ENCODE measurements around the gene TVP23C.
"Not testable (repeated sequence)": the region's sequence is repeated elsewhere in the genome, so short reads cannot be mapped to it uniquely, and the experiment has no call there.

Gene TVP23C

DNA sequence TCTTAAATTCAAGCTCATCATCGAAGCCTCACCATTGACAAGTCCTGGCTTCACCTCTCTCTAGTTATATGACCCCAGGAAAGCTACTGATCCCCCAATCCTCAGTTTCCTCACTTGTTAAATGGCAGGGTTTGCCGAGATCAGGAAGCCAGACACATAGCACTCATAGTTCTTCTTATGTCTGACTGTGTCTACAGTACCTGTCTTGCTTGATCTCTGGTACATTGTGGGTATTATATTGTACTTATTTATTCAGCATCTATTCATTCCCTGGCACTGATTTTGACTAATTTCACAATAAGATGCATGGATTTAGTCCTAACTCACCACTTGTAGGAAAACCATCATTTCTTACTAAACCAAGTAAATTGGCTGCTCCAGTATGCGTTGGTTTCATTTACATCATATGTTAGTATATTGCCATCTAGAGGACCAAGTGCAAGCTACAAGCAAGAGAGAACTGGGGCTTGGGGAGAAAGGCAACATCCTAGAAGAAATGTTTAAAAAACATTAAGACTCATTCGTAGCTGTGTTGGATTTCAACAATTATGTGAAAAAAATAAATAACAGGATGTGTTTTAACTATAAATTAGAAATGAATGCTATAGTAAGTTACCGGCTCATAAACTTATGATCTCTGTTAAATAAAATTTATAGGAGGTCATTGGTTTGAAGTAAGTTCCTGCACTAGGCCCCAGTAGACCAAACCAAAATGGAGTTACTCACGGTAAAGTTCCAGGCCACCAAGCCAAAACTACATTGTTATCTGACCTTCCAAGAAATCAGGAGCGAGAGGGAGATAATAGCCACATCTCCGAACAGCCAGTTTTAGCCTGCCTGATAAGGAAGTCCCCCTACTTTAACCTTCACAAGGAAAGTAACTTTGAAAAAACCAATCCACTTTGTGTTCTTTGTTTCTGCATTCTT is 36.7 kb downstream of the TVP23C start:
- DNase-seq (ENCODE audit: low read depth), result not testable (repeated sequence)

DNA sequence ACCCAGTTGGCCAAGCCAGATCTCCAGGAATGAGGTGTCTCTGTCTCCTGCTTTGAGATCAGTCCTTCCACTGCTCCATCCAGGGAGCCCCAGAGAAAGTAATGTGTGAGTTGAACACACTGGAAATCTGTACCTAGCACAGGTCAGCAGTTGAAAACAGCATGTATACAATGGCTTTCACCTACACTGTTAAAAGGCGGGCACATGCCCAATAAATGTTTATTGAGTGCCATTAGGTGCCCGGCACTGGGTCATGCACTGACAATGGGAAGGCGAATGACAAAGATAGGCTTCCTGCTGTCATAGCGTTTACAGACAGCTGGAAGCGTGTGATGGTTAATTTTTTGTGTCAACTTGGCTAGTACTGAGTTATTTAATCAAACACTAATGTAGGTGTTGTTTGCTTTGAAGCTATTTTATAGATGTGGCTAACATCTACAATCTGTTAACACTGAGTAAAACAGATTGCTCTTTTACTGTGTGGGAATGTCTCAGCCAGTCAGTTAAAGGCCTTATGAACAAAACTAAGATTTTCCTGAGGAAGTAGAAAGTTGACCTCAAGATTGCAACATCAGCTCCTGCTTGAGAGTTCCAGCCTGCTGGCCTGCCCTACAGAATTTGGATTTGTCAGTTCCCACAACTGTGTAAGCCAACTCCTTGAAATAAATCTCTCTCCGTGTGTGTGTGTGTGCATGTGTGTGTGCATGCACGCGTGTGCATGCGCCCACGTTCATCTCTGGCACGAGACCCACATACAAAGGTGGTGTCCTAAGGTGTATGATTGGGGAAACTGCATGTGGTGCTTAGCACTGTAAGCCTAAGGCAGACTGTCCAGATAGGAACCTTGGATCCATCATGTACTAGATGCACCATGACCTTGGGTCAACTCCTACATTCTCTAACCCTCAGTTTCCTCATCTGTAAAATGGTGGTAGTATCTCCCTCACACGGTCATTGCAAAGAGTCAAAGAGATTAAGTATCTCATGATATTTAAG is 38.0 kb downstream of the TVP23C start:
- DNase-seq (ENCODE audit: low read depth), result not testable (repeated sequence)

GRCh38 chr17:15516150-15516549 is 47.1 kb downstream of the TVP23C start:
- DNase-seq (ENCODE audit: low read depth), result no peak

GRCh38 chr17:15514469-15514868 is 48.8 kb downstream of the TVP23C start:
- DNase-seq (ENCODE audit: low read depth), result no peak

DNA sequence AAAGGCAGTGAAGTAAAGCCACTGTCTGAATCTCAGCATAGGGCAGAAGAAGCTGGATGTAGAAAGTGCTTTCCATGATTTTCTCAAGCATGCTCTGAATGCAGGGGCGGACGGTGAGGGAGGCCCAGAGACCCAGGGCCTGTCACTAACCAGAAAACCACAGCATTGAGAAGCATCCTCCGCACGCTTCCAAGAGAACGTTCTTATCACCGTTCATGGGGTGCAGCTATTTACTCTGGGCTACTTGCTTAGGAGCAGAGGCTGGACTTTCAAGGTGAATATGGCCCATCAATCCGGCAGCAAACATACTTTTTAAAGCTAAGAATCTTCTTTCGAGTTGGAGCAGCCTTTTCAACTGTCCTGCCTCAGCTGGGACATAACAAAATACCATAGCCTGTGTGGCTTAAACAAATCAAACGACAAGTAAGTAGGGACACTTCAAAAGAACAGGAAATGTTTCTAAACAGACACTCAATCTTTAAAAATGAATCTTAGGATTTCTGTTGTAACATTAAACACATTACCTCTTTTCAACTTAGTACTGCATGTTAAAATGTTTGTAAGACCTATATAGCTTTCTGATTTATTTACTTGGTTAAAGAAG is 49.3 kb downstream of the TVP23C start:
- no peak for DNase-seq (ENCODE audit: low read depth)

GRCh38 chr17:15513058-15513791 is 50.1 kb downstream of the TVP23C start:
- no peak for DNase-seq (ENCODE audit: low read depth)

GRCh38 chr17:15512071-15512709 is 51.1 kb downstream of the TVP23C start:
- DNase-seq (ENCODE audit: low read depth), result no peak

- DNase-seq (ENCODE audit: low read depth), result no peak
Observed at GRCh38 chr17:15511142-15511541, 52.1 kb downstream of the TVP23C start.

GRCh38 chr17:15510361-15510760 is 52.9 kb downstream of the TVP23C start:
- DNase-seq (ENCODE audit: low read depth), result no peak

DNA sequence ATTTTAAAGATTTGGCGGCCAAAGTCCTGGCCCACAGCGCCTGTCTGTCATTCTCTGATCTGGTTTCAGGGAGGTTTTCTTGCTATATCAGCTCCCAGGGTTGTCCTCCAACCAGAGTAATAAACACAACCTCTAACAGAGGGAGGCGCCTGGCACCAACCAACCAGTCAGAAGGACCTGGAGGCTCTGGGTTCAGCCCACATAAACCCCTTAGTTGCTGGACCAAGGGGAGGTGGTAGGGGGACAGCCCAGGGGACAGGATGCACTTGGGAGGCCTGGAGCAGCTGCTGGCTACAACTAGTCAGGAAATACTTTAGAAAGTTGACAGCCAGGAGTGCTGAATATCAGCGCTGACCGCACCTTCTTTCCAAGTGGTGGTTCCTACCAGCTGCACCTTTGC is 54.2 kb downstream of the TVP23C start:
- no peak for DNase-seq (ENCODE audit: low read depth)

GRCh38 chr17:15508466-15508865 is 54.8 kb downstream of the TVP23C start:
- no peak for DNase-seq (ENCODE audit: low read depth)

DNA sequence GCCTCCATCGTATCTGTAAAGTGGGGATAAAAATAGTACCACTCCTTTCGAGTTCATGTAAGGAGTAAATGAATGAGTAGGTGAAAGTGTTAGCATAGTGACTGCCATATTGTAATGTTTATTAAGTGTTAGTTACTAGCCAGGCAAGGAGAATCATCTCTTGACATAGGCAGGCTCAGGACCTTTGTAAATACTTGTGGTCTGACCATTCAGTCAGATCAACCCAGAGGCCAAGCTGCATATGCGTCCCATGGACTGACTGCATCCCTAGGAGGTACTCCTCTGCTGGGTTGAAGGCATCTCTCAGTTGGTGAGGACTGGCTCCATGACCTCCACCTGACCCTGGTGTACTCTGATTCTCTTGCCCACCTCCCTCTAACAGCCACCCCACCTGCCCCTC is 55.4 kb downstream of the TVP23C start:
- DNase-seq (ENCODE audit: low read depth), result no peak

DNA sequence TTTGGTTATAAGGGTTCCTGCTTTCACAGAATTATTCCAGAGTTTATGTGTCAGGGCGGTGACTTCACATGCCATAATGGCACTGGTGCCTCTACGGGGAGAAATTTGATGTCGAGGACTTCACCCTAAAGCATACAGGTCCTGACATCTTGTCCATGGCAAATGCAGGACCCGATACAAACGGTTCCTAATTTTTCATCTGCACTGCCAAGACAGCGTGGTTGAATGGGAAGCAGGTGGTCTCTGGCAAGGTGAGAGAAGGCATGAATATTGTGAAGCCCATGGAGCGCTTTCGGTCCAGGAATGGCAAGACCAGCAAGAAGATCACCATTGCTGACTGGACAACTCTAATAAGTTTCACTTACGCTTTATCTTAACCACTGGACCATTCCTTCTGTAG is 56.3 kb downstream of the TVP23C start:
- DNase-seq (ENCODE audit: low read depth), result no peak

- DNase-seq (ENCODE audit: low read depth), result not testable (repeated sequence)
Observed at GRCh38 chr17:15505708-15506107, 57.6 kb downstream of the TVP23C start.

GRCh38 chr17:15503731-15504130 is 59.6 kb downstream of the TVP23C start:
- no peak for DNase-seq (ENCODE audit: low read depth)

DNA sequence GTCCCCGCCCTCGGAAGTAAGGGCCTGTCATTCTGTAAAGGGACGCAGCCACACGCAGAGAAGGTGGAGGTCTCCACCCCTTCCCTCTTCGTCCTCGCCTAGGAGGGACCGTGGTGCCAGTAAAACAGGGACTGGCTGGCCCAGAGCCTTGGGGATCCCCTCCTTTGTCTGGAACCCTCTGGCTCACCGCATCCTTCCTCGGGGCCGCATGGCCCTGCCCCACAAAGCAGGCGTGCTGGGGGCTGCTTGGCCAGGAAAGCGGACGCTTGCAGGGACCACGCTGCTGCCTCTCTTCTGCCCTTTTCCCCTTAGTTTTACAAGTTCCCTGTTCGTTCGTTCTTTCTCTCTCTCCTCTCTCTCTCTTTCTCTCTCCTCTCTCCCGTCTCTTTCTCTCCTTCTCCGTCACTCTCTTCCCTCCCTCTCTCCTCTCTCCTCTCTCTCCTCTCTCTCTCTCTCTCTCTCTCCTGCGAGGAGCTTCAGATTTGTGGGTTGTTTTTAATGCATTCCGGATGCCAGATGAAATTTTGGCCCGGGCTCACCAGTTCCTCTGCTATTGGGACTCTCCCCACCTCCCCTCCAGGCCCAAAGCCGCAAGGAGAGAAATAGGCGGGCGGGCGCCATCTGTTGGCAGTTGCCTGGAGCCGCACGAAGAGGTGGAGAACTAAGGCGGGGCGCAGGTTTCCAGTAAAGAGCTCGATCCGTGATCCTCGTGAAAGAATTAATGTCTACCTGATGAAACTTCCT is 60.7 kb downstream of the TVP23C start:
- peak; percentile 19 for DNase-seq (ENCODE audit: low read depth)

DNA sequence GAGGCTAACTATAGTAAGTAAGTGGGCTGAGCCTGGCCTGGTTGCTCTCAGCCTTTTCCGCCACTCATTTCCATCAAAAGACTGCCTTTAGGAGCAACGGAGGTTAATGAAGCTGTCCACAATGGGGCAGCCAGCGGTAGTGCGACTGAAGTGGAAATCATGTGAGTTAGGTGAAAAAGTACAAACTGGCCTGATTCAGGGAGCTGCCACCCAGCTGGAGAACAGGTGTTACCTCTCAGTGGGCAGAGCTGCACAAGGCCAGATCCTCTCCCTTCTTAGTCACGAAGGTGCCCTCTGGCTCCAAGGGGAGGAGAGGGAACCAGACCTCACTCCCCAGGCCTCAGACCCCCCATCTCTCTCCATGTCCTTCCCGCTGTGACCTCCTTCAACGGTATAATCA is 61.5 kb downstream of the TVP23C start:
- DNase-seq (ENCODE audit: low read depth), result no peak

- DNase-seq (ENCODE audit: low read depth), result no peak
Observed at GRCh38 chr17:15501282-15501681, 62.0 kb downstream of the TVP23C start.

GRCh38 chr17:15498107-15498506 is 65.2 kb downstream of the TVP23C start:
- DNase-seq (ENCODE audit: low read depth), result no peak
